H1 (cell line): ENCODE results near the gene IRX4. TPM values are rescaled to one million over a fixed set of nuclear protein-coding genes. Genes with fewer than 3 reads are reported as not detected.
A peak's percentile ranks its signal among the peaks of the same experiment; 100 is the strongest.

Experiments used
- BRCA1 ChIP-seq: IDR thresholded peaks from 2 replicates; pipeline ENCODE4 v1.6.1; 2012; ENCODE audit warnings: low read depth, low read length, improper control_type of control experiment
- CBX8 ChIP-seq: fragments of 300-800, 300-1000 bp; sonication (generic); IDR thresholded peaks from 2 replicates; pipeline ENCODE4 v1.7.1; 2016; ENCODE audit warnings: low read depth, low read length, borderline replicate concordance
- CREB1 ChIP-seq: IDR thresholded peaks from 2 replicates; pipeline ENCODE4 v1.6.1; 2012; ENCODE audit warnings: inconsistent platforms
- EGR1 ChIP-seq: IDR thresholded peaks from 2 replicates; pipeline ENCODE4 v1.6.1; 2011; ENCODE audit warnings: low read depth, low read length, borderline replicate concordance
- EP300 ChIP-seq, 2 experiments: IDR thresholded peaks; 1 replicate in 1 of 2; 2 replicates in 1 of 2; pipeline ENCODE4 v1.6.1; 2011 to 2012; ENCODE audit warnings: low read depth in 2 of 2, low read length in 2 of 2, mild to moderate bottlenecking in 2 of 2, borderline replicate concordance in 1 of 2, inconsistent platforms in 1 of 2, moderate library complexity in 1 of 2
- GABPA ChIP-seq: IDR thresholded peaks from 2 replicates; pipeline ENCODE4 v1.6.1; 2011; ENCODE audit warnings: mild to moderate bottlenecking, low read length, moderate library complexity, borderline replicate concordance; ENCODE audit not compliant: insufficient read depth
- HDAC2 ChIP-seq, 2 experiments: fragments of 300-600 bp in 1 of 2; sonication (generic) in 1 of 2; IDR thresholded peaks; 2 replicates each; pipeline ENCODE4 v1.6.1; 2011 to 2012; ENCODE audit warnings: low read depth in 2 of 2, low read length in 2 of 2, mild to moderate bottlenecking in 2 of 2, moderate library complexity in 2 of 2, borderline replicate concordance in 1 of 2, inconsistent platforms in 1 of 2
- HDAC6 ChIP-seq: IDR thresholded peaks from one replicate; pipeline ENCODE4 v1.7.1; 2012; ENCODE audit warnings: low read depth, mild to moderate bottlenecking, inconsistent platforms, low read length, moderate library complexity
- KDM4A ChIP-seq: IDR thresholded peaks from one replicate; pipeline ENCODE4 v1.7.1; 2012; ENCODE audit warnings: low read depth, mild to moderate bottlenecking, moderate library complexity, low read length, inconsistent platforms; ENCODE audit not compliant: severe bottlenecking
- NANOG ChIP-seq: IDR thresholded peaks from 2 replicates; pipeline ENCODE4 v1.6.1; 2011; ENCODE audit warnings: low read length, low read depth, mild to moderate bottlenecking, inconsistent platforms; ENCODE audit not compliant: insufficient read depth, poor library complexity, severe bottlenecking
- NRF1 ChIP-seq: IDR thresholded peaks from 2 replicates; pipeline ENCODE4 v1.6.1; 2011; ENCODE audit warnings: mild to moderate bottlenecking, low read depth, low read length, improper control_type of control experiment
- SRF ChIP-seq: IDR thresholded peaks from 2 replicates; pipeline ENCODE4 v1.6.1; 2011; ENCODE audit warnings: mild to moderate bottlenecking, low read depth, low read length, moderate library complexity
- SUZ12 ChIP-seq: fragments of 200-600 bp; sonication (generic); IDR thresholded peaks from 2 replicates; pipeline ENCODE4 v1.6.1; 2012; ENCODE audit warnings: mild to moderate bottlenecking, inconsistent platforms, low read length, moderate library complexity, mixed read lengths
- YY1 ChIP-seq: IDR thresholded peaks from 2 replicates; pipeline ENCODE4 v1.6.1; 2011; ENCODE audit warnings: low read depth, mild to moderate bottlenecking, low read length
- polyA plus RNA-seq, 7 experiments: library from polyadenylated mRNA; depleted of rRNA in 3 of 7; stranded (reverse) in 5 of 7; unstranded in 2 of 7; fragments of >200 nt in 5 of 7; fragments of 200-250 nt in 2 of 7; gene quantifications; 1 replicate in 5 of 7; 2 replicates in 1 of 7; 4 replicates in 1 of 7; pipeline versions ENCODE4 v1.2.1 to v1.2.3, GENCODE V29; 2011 to 2013; ENCODE audit warnings: missing spikeins in 2 of 7, mixed read lengths in 2 of 7
- total RNA-seq: library from RNA; stranded (reverse); fragmentation: NEBNext Ultra II Directional; extraction: Animal tissue kit (Norgen Biotek cat#: 25700); gene quantifications from 2 replicates; pipeline ENCODE4 v1.2.1, GENCODE V29; 2021
- TF ChIP-seq, protein P1 (sequence below): IDR thresholded peaks from 2 replicates; pipeline ENCODE4 v1.6.1; 2011; ENCODE audit warnings: low read depth, mild to moderate bottlenecking, low read length; ENCODE audit not compliant: insufficient read depth

IRX4 gene
- total and polyA plus RNA-seq, 2 of the 8 experiments (the other 6 are each of a cell fraction or from before 2014, with no cell fraction given), result 0.45 to 1.2 TPM

DNA sequence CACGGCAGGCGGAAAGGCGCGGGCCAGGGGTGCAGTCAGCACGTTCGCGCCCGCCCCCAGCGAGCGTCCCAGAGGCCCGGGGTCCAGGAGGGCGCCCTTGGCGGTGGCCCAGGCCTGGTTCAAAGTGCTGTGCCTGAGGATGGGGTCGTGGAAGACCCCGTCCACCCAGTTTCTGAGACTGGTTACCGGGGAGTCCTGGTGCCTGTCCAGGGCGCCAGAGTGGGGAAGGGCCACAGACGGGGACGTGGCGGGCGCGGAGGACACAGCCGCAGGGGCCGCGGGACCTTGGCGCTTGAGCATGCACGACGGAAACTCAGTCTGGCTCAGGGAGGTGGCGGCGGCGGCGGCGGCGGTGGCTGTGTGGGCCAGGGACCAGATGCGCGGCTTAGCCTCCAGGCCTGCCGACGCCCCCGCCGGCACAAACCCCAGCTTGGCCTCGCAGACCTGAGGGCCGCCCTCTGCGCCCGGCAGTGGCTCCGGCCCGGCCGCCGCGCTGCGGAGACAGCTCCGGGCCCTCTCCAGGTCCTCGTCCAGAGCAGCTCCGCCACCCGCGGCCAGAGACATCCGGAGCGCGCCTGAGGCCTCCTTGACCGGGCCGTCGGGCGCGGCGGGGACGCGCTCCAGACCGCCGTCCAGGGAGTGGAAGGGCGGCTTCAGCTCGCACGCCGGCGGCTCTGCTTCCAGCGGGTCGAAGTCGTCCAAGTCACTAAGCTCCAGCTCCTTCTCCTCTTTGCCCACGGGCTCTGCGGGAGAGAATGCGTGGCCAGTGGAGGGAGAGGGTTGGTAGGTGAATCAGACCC is 4.5 kb downstream of the IRX4 start (continued):
- 0 out of 2 replicates have a peak, but pooled peaks have one; percentile 38 for TF ChIP-seq GABPA
- no peak; the same call in 1 of the 2 replicates for TF ChIP-seq EGR1
- TF ChIP-seq KDM4A, result peak; percentile 2
- TF ChIP-seq SUZ12, result peak; percentile 71
- TF ChIP-seq YY1, result no peak
- no peak for TF ChIP-seq NRF1
- TF ChIP-seq, protein P1, sequence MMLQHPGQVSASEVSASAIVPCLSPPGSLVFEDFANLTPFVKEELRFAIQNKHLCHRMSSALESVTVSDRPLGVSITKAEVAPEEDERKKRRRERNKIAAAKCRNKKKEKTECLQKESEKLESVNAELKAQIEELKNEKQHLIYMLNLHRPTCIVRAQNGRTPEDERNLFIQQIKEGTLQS, result no peak
- TF ChIP-seq SRF, result no peak
- no peak for TF ChIP-seq CBX8
- no peak for TF ChIP-seq EP300 (IDR thresholded peaks at IDR 0.05; ENCODE audit: borderline replicate concordance in 1 of 2, low read depth in 2 of 2, low read length in 2 of 2)
- TF ChIP-seq HDAC6, result no peak
- no peak for TF ChIP-seq BRCA1
- TF ChIP-seq NANOG, result no peak
- TF ChIP-seq CREB1, result no peak
- no peak for TF ChIP-seq HDAC2 (IDR thresholded peaks at IDR 0.05; ENCODE audit: borderline replicate concordance in 1 of 2, low read depth in 2 of 2, low read length in 2 of 2)
